SHP77 (cell line): ENCODE data around the gene AHI1.
"Not testable (repeated sequence)": the region's sequence is repeated elsewhere in the genome, so short reads cannot be mapped to it uniquely, and the experiment has no call there.

Experiments
- DNase-seq, 2 experiments: peaks; one replicate each; lab custom pipeline; 2025; lab: John Stamatoyannopoulos, UW

The AHI1 gene

DNA sequence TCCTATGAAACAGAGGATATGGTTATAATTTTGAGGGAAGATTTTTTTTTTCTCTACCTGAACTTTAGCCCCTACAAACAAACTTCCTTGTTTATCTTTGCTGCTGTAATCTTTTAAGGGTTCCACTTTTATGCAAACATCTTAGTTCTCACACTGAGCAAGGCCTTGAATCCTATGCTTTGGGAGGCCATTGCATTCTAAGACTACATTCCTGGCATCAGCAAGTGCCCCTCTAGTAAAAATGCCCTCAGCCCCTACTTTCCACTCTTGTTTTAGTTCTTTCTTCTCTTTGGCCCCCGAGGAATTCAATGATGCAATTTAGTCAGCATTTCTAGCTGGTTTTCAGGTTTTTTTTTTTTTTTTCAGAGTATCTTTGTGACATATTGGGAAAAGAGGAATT lies 8.1 kb upstream of the AHI1 start:
- no peak for DNase-seq

DNA sequence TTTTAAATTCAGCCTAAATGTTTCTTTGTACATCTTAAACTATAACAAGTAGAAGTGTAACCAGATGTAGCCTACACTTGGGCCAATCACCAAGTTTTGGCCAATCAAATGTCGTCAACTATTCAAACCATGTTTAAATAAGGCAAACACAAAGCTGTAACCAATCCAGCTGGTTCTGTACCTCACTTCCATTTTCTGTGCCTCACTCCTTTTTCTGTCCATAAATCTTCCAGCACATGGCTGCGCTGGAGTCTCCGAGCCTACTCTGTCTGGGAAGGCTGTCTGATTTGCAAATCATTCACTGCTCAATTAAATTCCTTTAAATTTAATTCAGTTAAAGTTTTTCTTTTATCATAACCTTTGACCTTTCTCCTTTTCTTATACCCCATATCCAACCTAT lies 7.7 kb upstream of the AHI1 start:
- DNase-seq, result no peak

DNA sequence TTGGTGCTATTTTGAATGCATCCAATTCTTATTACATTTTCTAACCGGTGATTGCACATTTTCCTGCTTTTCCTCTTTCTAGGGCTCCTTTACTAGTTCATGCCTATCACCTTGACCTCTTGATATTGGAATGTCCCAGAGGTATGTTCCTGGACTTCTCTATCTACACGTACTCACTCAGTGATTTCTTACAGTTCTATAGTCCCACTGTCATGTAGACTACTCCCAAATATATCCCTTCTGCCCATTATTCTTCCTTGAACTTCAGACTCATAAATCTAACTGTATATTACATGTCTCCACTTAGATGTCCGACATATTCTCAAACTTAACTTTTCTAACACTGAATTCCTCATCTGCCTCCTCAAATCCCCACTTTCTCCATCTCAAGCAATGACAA lies 7.2 kb upstream of the AHI1 start:
- no peak for DNase-seq

DNA sequence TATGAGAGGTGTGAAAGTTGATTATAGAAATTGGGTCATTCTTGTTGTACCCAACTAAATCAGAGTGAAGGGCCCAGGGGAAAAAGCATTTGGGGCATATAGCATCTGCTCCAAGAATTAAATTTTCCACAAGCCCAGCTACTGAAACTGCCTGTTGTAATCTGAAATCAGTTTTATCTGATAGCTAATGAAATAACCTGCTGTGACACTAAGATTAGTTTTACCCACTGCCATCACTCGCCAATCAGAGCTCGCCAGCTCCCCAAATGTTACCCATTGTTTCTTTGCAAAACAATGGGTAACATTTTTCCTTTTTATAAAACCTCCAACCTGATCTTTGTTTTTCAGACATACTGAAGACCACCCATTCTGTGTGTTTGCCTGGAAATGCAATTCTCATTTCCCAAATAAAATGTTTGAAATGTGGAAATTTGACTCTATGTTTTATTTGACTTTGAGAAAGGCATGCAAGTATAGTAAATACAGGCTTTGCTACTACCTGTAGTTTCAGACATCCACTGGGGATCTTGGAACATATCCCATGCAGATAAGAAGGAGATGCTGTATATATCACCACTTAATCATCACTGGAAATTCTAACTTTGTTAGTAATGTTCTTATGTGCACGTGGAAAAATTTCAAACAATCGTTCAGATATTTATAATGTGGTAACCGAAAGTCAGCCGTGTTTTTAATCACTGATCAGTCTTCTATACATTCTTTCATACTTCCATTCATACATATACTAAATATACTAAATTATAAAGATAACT lies 6.3 kb upstream of the AHI1 start:
- no peak for DNase-seq

DNA sequence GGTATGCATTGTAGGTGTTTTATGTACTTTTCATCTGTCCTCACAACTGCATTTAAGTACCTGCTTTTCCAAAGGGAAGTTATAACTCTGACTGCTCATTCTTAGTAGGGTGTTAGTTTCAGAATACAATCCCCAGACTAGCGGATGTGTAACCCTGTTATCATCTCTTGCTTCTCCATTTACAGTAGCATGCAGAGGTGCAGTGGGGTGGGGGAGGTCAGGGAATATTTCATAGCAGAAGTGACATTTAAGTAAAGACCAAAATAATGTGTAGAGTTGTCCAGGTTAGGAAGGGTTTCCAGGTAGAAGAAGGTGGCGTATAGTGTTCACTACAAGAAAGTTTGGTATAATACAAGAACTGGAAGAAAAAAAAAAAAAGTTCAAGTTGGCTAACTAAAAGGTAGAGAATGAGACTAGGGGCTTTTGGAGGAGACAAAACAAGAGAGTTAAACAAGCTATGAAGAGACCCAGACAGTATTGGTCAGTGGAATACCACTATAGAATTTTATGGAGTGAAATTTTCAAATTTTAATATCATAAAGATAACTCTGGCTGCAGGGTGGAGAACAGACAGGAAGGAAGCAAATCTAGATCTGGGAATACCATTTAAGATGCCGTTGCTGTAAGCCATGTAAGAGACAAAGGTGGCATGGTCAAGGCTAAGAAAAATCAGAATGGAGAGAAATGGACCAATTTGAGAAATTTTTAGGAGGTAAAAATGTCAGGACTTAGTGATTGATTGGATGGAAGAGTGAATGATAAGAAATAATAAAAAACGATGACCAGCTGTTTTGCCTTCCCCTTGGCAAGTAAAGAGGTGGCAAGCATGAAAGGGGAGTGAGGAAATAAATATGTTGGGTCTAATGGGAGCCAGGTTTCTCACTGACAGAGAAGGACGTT lies 2.2 kb upstream of the AHI1 start:
- no peak for DNase-seq

DNA sequence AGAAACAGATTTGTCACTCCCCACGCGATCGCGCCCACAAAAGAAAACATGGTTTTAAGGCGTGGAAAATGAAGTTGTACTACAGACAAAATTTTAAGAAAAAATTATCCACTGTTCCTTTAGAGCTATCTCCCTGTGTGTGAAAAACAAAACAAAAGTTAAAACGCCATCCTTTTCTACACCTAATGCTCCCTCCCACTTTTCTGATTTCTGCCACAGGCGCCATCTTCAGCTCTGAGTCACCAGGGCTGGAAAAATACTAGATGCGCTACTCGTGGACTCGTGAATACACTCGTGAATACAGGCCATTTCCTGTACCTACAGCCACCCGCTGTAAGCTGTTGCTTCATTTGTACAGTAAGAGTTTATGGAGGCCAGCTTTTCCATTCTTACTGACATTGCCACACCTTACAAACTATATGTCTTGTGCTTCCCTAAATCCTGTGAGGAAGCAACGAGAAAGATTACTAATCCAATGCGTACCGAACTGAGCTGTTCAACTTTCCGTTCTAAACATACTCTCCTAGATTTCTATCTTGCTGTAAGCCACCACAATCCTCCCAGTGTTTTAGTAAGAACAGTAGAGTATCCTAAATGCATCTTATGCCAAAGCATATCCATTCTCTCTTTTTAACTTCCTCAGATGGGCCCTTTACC lies 773 bp upstream of the AHI1 start:
- peak; percentile 62 to 76 for DNase-seq

DNA sequence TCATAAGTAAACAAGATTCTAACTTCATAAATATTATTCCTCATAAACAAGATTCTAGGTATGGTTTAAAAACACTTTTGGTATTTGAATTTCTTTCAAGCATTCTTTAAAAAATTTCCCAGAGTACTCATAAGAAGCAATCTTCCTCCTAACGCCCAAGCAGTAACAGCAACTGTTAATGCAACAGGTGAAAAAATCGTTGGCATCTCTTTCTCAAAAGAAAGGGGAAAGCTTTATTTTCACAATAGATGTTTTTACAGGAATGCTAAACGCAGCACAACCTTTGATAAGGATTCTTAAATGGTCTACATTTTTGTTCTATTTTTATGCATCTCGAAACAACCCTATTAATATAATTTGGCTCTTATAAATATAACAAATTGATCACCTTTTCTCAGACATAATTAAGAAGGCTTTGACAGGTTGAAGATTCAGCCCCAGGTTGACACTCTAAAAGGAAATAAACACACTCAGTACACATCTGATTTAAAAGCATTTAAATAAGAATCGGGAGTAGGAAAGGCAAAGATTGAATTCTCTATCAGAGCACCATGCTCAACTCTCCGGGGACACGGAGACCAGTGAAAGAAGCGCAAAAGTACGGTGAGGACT lies 634 bp downstream of the AHI1 start:
- no peak for DNase-seq

DNA sequence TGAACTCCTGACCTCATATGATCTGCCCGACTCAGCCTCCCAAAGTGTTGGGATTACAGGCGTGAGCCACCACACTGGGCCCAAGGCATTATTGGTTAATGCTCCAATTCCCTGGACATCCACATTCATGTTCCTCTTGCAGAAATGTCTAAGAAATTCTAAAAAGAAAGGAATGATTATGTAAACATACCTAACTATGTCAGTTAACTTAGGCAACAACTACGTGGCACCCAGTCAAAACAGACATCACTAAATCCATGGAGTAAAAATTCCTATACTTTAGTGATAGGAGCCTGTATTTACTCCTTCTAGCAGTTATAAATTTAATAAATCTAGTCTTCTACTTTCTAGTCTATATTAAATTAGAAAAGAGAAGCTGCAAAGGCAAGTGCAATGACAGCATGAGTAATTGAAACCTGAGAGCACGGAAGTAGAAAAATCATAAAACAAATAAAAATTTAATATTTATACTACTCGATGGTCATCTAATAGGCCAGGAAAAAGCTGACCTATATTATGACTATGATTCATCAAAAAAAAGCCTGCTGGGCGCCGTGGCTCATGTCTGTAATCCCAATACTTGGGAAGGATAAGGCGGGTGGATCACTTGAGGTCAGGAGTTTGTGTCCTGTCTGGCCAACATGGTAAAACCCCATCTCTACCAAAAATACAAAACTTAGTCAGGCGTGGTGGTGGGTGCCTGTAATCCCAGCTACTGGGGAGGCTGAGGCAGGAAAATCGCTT lies 4.2 kb downstream of the AHI1 start:
- no peak for DNase-seq

DNA sequence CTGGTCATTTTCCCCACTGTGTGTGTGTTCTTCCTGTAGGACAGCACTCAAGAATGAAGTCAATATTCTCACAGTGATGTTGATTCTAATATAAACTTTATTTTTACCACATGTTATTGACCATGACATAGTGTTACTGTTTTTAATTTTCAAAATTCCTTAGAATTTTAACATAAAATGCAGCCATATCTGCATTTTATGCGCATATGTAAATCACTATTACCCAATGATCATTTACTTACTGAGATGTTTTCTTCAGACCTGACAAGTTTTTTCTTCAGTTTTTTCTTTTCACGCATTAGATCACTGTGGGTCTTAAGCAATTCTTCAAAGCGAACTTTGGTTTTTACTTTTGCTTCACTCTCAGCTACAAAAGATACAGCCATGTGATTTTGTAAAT lies 7.2 kb downstream of the AHI1 start:
- DNase-seq, result no peak

DNA sequence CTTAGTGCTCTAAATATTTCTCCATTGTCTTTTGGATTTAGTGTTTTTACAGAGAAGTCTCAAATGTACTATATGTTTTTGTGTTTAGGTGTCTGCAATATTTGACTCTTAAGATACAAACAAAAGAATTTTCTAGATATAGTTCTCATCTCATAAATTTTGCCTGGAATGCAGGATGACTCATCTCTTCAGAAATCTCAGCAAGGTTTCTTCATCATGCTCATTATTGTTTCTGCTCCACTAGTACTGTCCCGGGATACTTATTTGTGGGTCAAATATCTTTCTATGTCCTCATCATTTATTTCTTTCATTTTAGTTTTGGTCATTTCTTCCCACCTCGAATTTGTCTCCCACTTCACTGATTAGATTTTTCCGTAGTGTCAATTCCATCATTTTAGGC lies 9.5 kb downstream of the AHI1 start:
- DNase-seq, result no peak

DNA sequence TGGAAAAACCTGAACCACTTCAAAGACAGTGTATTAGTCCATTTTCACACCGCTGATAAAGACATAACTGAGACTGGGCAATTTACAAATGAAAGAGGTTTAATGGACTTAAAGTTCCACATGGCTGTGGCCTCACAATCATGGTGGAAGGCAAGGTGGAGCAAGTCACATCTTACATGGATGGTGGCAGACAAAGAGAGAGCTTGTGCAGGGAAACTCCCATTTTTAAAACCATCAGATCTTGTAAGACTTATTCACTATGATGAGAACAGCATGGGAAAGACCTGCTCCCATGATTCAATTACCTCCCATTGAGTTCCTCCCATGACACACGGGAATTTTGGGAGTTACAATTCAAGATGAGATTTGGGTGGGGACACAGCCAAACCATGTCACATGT lies 13.6 kb downstream of the AHI1 start:
- not testable (repeated sequence) for DNase-seq

DNA sequence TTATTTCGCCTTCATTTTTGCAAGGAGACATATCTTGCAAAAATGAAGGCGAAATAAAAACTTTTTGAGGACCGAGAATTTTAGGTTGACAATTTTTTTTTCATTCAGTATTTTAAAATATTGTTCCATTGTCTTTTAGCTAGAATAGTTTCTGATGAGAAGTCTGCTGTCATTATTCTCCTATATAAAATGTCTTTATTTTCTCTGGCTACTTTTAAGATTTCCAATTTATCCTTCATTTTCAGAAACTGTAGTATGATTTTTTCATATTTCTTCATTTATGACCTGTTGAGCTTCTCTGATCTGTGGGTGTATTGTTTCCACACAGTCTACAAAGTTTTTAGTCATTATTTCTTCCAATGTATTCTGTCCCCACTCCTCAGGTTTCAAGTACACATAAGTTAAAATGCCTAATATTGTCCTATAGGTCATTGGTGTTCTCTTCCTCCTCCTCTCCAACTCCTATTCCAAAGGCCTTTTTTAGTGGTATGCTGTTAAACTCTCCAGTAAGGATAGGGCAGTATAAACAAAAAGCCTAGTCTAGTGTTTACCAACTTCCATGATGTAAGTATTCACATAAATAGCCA lies 15.7 kb downstream of the AHI1 start:
- DNase-seq, result no peak

DNA sequence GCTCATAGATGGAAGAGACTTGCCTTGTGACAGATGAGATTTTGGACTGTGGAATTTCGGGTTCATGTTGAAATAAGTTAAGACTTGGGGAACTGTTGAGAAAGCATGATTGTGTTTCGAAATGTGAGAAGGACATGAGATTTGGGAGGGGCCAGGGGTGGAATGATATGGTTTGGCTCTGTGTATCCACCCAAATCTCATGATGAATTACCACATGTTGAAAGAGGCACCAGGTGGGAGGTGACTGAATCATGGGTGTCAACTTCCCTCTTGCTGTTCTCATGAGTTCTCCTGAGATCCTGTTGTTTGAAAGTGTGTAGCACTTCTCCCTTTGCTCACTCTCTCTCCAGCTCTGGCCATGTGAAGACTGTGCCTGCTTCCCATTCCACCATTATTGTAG lies 17.9 kb downstream of the AHI1 start:
- no peak for DNase-seq

DNA sequence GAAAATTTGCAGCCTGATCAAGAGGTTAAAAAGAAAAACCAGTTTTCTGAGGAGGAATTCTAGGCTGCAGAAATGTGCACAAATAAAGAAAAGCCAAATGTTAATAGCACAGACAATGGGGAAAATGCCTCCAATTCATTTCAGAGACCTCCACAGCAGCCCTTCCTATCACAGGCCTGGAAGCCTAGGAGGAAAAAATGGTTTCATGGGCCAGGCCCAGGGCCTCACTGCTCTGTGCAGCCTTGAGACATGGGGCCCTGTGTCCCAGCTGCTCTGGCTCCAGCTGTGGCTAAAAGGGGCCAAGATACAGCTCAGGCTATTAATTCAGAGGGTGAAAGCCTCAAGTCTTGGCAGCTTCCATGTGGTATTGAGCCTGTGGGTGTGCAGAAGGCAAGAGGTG lies 18.9 kb downstream of the AHI1 start:
- DNase-seq, result no peak

DNA sequence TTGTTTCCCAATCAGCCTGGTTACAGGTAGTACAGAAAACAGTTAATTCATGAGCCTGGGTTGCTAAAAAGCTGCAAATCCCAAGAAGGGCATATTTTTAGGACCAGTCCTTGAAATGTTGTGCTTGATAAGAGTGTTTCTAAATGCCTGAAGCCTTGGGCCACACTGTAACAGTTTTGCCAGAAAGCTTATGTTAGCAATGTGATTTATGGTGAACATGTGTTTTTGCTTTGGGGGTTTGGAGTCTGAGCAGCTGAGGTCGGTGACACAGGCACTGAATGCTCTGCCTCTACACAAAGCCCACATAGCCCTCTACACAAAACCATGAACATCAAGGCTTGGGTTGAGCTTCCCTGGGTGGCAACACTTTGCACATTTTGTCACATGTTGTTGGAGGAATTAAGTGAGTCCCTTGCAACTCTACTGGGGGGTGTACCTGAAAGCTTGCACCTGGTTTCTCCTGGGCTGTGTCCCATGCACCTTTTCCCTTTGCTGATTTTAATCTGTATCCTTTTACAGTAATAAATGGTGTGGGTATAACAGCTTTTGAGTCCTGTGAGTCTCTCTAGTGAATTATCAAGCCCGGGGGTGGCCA lies 22.2 kb downstream of the AHI1 start:
- no peak for DNase-seq

DNA sequence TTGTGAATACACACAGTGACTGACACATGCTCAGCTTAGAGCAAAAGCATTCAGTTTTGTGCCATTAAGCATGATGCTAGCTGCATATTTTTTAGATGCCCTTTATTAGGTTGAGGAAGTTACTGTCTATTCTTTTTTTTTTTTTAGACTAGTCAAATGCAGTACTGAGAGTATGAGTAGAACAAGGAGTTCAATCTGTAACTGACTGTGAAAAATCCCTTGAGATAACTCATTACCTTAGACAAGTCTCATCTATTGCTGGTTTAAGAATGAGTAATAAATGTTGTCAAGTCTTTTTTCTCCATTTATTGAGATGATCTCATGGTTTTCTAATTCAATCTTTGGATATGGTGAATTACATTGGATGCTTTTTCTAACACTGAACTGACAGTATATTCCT lies 23.2 kb downstream of the AHI1 start:
- no peak for DNase-seq

DNA sequence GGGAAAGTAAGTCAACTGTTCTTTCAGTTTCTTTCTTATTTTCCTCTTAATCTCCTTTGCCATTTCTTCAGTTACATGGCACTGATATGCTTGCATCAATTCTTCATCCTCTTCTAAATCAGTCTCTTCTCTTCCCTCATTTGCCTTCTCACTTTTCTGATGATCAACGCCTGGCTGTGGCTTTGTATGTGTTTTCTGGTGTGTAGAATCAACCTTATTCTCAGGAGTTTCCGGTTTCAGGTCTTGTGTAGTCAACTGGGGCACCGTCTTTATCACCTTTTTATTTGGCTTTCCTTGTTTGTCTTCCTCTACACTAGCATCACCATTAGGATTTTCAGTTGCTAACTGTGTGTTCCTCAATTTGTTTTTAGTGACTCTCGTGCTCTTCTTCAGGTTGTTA lies 31.6 kb downstream of the AHI1 start:
- no peak for DNase-seq

DNA sequence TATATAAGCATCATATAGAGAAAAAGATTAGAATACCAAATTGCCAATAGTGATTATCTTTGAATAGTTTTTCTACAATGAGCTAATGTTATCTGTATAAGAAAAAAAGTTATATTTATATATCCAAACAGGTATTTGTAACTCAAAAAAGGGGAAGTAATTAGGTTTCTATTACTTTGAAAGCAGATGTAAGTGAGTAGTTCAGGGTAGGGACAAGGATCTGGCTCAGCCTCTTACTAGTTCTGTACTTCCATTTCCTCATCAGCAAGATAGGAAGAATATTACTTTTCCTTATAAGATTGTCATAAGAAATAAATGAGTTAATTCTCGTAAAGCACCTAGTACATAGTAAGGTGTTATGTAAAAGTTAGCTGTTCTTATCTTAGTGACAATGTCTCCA lies 32.2 kb downstream of the AHI1 start:
- no peak for DNase-seq

DNA sequence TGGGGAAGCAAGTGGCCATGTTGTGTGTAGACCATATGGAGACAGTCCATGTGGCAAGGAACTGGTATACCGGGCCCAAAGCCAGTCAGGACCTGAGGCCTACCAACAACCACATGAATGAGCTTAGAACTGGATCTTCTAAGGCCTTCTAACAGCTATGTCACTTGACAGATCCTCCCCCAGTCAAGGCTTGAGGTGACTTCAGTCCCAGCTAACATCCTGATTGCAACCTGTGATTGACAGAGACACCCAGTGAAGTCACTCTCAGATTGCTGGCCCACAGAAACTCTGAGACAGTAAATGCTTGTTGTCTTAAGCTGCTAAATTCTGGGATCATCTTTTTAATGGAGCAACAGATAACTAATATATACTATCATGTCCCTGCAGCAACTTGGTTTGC lies 32.9 kb downstream of the AHI1 start:
- no peak for DNase-seq

DNA sequence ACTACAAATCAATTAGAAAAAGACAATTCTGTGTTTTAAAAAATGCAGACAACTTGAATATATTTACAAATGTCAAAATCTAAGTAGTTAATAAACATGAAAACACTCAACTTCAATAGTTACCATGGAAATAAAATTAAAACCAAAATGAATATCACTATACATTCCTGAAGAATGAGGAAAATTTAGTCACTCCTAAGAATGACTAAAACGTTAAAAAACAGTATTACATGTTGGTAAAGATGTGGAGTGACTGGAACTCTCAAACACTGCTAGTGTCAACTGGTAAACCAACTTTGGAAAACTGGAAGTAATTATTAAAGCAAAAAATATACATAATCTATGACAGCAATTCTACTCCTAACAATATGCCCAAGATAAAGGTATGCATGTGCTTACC lies 36.3 kb downstream of the AHI1 start:
- DNase-seq, result no peak

DNA sequence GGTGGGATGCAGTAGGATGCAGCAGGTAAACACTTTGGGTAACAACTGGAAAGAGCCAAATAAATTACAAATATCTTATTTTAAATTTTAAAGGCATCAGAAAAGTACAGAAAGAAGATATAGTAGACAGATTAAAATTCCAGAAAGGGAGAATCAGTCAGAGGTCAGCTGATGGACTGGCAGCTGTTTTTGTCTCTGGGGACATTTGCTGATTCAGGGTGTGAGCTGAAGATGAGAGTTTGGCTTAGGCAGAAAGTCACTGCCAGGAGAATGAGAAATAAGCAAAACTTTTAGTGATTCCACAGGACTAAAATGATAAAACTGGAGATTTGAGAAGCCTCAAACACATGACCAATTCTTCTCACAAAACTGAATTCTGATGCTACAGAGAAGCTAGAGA lies 39.5 kb downstream of the AHI1 start:
- DNase-seq, result no peak
